ENCODE data around the gene MAOB.

Gene MAOB

DNA sequence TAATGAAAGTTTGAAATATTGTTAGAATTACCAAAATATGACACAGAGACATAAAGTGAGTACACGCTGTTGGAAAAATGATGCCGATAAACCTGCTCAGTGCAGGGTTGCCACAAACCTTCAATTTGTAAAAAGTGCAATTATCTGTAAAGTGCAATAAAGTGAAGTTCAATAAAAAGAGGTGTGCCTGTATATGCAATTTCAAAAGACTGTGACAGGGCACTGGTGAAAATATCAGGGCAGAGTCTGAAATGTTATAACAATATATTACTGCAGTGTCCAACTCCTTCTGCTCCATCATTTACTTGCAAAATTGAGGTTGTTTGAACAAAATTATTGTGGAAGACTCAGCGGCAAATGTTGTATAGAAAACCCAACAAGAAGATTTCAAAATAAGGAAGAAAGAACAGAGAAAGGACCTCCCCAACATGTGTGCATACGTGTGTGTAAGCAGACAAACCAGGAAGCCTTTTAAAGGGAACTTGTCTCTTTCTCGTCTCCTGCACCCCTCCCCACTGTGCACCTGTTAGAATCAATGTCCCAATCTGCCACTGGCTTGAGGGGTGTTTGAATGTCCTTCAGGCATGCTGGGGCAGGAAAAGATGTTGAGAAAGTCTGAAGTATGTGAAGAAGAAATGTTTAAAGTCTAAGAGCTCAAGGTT lies 96.2 kb downstream of the MAOB start:
- H3K4me3 ChIP-seq (ENCODE audit: insufficient read depth, low read depth, low read length), result no peak overlapping the region
- H3K9me3 ChIP-seq (ENCODE audit: control insufficient read depth, low read length), result no peaks in the 10 kb centered on the region
- no peaks in the 10 kb centered on the region for H3K4me1 ChIP-seq (ENCODE audit: control insufficient read depth, insufficient read depth, low read length)
- H3K36me3 ChIP-seq (ENCODE audit: control insufficient read depth, insufficient read depth, low read length), result no peaks in the 10 kb centered on the region
- 91 to 96% methylated on average over 4 to 5 of the region's 5 CpGs for WGBS, 2 experiments
- no peaks in the 10 kb centered on the region for H3K27me3 ChIP-seq (ENCODE audit: control insufficient read depth, insufficient read depth, low read length, poor library complexity, severe bottlenecking)
- no peak overlapping the region for H3K27ac ChIP-seq (ENCODE audit: insufficient read depth, low read depth, low read length, poor library complexity, severe bottlenecking)

- no peak overlapping the region for H3K4me3 ChIP-seq (ENCODE audit: insufficient read depth, low read depth, low read length)
- H3K36me3 ChIP-seq (ENCODE audit: control insufficient read depth, insufficient read depth, low read length), result no peaks in the 10 kb centered on the region
- H3K9me3 ChIP-seq (ENCODE audit: control insufficient read depth, low read length), result no peaks in the 10 kb centered on the region
- no peak overlapping the region for H3K27ac ChIP-seq (ENCODE audit: insufficient read depth, low read depth, low read length, poor library complexity, severe bottlenecking)
- H3K27me3 ChIP-seq (ENCODE audit: control insufficient read depth, insufficient read depth, low read length, poor library complexity, severe bottlenecking), result no peaks in the 10 kb centered on the region
- WGBS, 2 experiments, result 90 to 93% methylated on average over 7 of the region's 7 CpGs
- H3K4me1 ChIP-seq (ENCODE audit: control insufficient read depth, insufficient read depth, low read length), result no peaks in the 10 kb centered on the region
Observed at GRCh38 chrX:43758044-43758443, 124.2 kb downstream of the MAOB start.

DNA sequence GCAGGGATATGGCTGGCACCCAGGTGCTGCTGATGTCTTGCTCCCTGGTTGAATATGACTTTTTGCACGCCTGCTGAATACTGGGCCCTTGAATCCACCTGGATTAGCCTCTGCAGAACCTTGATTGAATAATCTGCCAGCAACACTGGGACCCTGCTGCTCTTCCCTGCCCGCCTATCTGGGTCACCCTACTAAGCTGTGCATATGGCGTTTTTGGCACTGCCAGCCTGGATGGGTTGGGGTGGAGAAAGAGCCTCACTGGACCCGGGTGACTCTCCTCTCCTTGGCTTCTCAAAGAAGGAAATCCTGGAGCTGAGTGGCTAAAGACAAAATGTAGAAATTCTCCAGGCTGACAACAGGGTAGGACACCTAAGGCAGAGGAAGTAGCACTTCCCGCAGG lies 126.2 kb downstream of the MAOB start:
- 85 to 91% methylated on average over 5 of the region's 5 CpGs for WGBS, 2 experiments
- no peak overlapping the region for H3K4me3 ChIP-seq (ENCODE audit: insufficient read depth, low read depth, low read length)
- no peaks in the 10 kb centered on the region for H3K9me3 ChIP-seq (ENCODE audit: control insufficient read depth, low read length)
- no peak overlapping the region for H3K27ac ChIP-seq (ENCODE audit: insufficient read depth, low read depth, low read length, poor library complexity, severe bottlenecking)
- H3K27me3 ChIP-seq (ENCODE audit: control insufficient read depth, insufficient read depth, low read length, poor library complexity, severe bottlenecking), result no peaks in the 10 kb centered on the region
- H3K36me3 ChIP-seq (ENCODE audit: control insufficient read depth, insufficient read depth, low read length), result no peaks in the 10 kb centered on the region
- no peaks in the 10 kb centered on the region for H3K4me1 ChIP-seq (ENCODE audit: control insufficient read depth, insufficient read depth, low read length)

DNA sequence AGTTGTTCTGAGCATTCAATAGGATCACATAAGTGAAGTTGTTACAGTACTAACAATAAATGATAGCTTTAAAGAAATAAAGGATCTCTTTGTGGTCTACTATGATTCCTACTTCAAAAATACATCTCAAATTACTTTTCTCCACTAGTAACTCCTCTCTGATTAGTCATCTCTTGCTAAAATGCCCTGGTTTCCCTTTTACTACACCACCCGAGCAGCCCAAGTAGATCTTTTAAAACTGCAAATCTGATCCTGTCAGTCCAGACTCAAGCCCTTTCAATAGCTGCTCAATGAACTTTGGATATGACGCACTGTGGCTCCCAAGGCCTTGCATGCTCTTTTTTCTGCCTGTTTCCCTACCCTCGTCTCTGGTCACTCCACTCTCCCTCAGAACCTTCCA lies 128.6 kb downstream of the MAOB start:
- Histone ChIP-seq H3K36me3 (ENCODE audit: control insufficient read depth, insufficient read depth, low read length) (no peaks in the 10 kb centered on the region), H3K4me1 (ENCODE audit: control insufficient read depth, insufficient read depth, low read length) (no peaks in the 10 kb centered on the region), H3K9me3 (ENCODE audit: control insufficient read depth, low read length) (no peaks in the 10 kb centered on the region), H3K27me3 (ENCODE audit: control insufficient read depth, insufficient read depth, low read length, poor library complexity, severe bottlenecking) (no peaks in the 10 kb centered on the region), H3K4me3 (ENCODE audit: insufficient read depth, low read depth, low read length) (no peak overlapping the region), H3K27ac (ENCODE audit: insufficient read depth, low read depth, low read length, poor library complexity, severe bottlenecking) (no peak overlapping the region)
- 88 to 89% methylated on average over 3 of the region's 3 CpGs for WGBS, 2 experiments

- Histone ChIP-seq H3K9me3 (ENCODE audit: control insufficient read depth, low read length) (no peaks in the 10 kb centered on the region), H3K27me3 (ENCODE audit: control insufficient read depth, insufficient read depth, low read length, poor library complexity, severe bottlenecking) (no peaks in the 10 kb centered on the region), H3K36me3 (ENCODE audit: control insufficient read depth, insufficient read depth, low read length) (no peaks in the 10 kb centered on the region), H3K27ac (ENCODE audit: insufficient read depth, low read depth, low read length, poor library complexity, severe bottlenecking) (no peak overlapping the region), H3K4me3 (ENCODE audit: insufficient read depth, low read depth, low read length) (no peak overlapping the region), H3K4me1 (ENCODE audit: control insufficient read depth, insufficient read depth, low read length) (no peaks in the 10 kb centered on the region)
- 39 to 44% methylated on average over 6 of the region's 6 CpGs for WGBS, 2 experiments
Observed at GRCh38 chrX:43750248-43750676, 132.0 kb downstream of the MAOB start.

GRCh38 chrX:43747476-43747875 lies 134.8 kb downstream of the MAOB start:
- 75 to 90% methylated on average over 1 of the region's 2 CpGs for WGBS, 2 experiments
- no peaks in the 10 kb centered on the region for H3K36me3 ChIP-seq (ENCODE audit: control insufficient read depth, insufficient read depth, low read length)

DNA sequence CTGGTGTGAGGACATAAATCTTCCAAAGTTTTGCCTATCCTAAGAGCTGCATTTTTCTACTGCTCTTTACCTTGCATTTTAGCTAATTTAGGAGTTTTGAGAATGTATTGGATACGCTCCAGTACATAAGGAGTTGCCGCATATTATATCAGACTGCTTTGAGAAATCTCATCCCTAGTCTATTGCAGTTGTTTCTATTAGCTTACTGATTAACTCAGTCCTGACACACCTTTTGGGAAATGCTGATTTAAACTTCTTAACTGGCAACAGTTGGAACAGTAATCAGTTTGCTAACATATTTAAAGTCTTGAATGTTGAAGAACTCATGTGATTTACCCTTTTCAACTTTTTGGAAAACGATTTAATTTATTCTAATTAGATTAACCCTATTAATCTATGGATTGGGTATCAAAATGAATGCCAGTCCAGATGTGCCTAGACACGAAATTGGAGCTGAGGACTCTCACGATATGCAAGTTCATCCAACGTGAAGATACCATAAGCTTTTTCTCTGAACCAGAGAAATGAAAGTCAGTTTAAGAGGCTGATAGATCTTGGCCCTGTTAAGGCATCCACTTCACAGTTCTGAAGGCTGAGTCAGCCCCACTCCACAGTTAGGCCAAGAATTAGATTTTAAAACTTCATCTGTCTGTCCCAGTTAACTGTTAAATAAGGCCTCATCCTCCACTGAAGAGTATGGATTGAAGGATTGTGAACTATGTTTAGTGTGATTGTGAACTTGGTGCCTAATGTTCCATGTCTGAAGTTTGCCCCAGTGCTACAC lies 136.1 kb downstream of the MAOB start:
- no peak overlapping the region for H3K27ac ChIP-seq (ENCODE audit: insufficient read depth, low read depth, low read length, poor library complexity, severe bottlenecking)
- H3K4me1 ChIP-seq (ENCODE audit: control insufficient read depth, insufficient read depth, low read length), result no peaks in the 10 kb centered on the region
- 92 to 97% methylated on average over 3 to 5 of the region's 6 CpGs for WGBS, 2 experiments
- H3K36me3 ChIP-seq (ENCODE audit: control insufficient read depth, insufficient read depth, low read length), result no peaks in the 10 kb centered on the region
- H3K9me3 ChIP-seq (ENCODE audit: control insufficient read depth, low read length), result no peaks in the 10 kb centered on the region
- no peak overlapping the region for H3K4me3 ChIP-seq (ENCODE audit: insufficient read depth, low read depth, low read length)
- no peaks in the 10 kb centered on the region for H3K27me3 ChIP-seq (ENCODE audit: control insufficient read depth, insufficient read depth, low read length, poor library complexity, severe bottlenecking)

More at GRCh38 chrX:43747476-43747875, 134.8 kb downstream of the MAOB start:
- no peaks in the 10 kb centered on the region for H3K27me3 ChIP-seq (ENCODE audit: control insufficient read depth, insufficient read depth, low read length, poor library complexity, severe bottlenecking)
- H3K4me3 ChIP-seq (ENCODE audit: insufficient read depth, low read depth, low read length), result no peak overlapping the region
- H3K9me3 ChIP-seq (ENCODE audit: control insufficient read depth, low read length), result no peaks in the 10 kb centered on the region
- H3K27ac ChIP-seq (ENCODE audit: insufficient read depth, low read depth, low read length, poor library complexity, severe bottlenecking), result no peak overlapping the region
- H3K4me1 ChIP-seq (ENCODE audit: control insufficient read depth, insufficient read depth, low read length), result no peaks in the 10 kb centered on the region

DNA sequence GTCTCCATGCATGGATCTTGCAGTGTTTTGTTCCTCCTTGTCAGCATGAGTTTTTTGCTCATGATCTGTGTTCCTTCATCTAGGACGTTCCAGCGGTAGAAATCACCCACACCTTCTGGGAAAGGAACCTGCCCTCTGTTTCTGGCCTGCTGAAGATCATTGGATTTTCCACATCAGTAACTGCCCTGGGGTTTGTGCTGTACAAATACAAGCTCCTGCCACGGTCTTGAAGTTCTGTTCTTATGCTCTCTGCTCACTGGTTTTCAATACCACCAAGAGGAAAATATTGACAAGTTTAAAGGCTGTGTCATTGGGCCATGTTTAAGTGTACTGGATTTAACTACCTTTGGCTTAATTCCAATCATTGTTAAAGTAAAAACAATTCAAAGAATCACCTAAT lies 138.0 kb downstream of the MAOB start:
- H3K9me3 ChIP-seq (ENCODE audit: control insufficient read depth, low read length), result no peaks in the 10 kb centered on the region
- WGBS, 2 experiments, result 96 to 99% methylated on average over 3 of the region's 3 CpGs

GRCh38 chrX:43743100-43743822 lies 139.0 kb downstream of the MAOB start:
- Histone ChIP-seq H3K27ac (ENCODE audit: insufficient read depth, low read depth, low read length, poor library complexity, severe bottlenecking) (no peak overlapping the region), H3K9me3 (ENCODE audit: control insufficient read depth, low read length) (no peaks in the 10 kb centered on the region), H3K36me3 (ENCODE audit: control insufficient read depth, insufficient read depth, low read length) (no peaks in the 10 kb centered on the region), H3K27me3 (ENCODE audit: control insufficient read depth, insufficient read depth, low read length, poor library complexity, severe bottlenecking) (no peaks in the 10 kb centered on the region), H3K4me1 (ENCODE audit: control insufficient read depth, insufficient read depth, low read length) (no peaks in the 10 kb centered on the region), H3K4me3 (ENCODE audit: insufficient read depth, low read depth, low read length) (no peak overlapping the region)
- WGBS, 2 experiments, result 84 to 92% methylated on average over 5 of the region's 5 CpGs

More for the DNA sequence above, 138.0 kb downstream of the MAOB start:
- Histone ChIP-seq H3K27me3 (ENCODE audit: control insufficient read depth, insufficient read depth, low read length, poor library complexity, severe bottlenecking) (no peaks in the 10 kb centered on the region), H3K36me3 (ENCODE audit: control insufficient read depth, insufficient read depth, low read length) (no peaks in the 10 kb centered on the region), H3K27ac (ENCODE audit: insufficient read depth, low read depth, low read length, poor library complexity, severe bottlenecking) (no peak overlapping the region), H3K4me1 (ENCODE audit: control insufficient read depth, insufficient read depth, low read length) (no peaks in the 10 kb centered on the region), H3K4me3 (ENCODE audit: insufficient read depth, low read depth, low read length) (no peak overlapping the region)

Measured in ectodermal cell (in vitro differentiated cells).